ENCODE results near the gene ANKRD11.
"Not testable (repeated sequence)": the region's sequence is repeated elsewhere in the genome, so short reads cannot be mapped to it uniquely, and the experiment has no call there.

ANKRD11 gene

GRCh38 chr16:89448656-89449055, 41.7 kb downstream of the ANKRD11 start:
- no peak for DNase-seq

DNA sequence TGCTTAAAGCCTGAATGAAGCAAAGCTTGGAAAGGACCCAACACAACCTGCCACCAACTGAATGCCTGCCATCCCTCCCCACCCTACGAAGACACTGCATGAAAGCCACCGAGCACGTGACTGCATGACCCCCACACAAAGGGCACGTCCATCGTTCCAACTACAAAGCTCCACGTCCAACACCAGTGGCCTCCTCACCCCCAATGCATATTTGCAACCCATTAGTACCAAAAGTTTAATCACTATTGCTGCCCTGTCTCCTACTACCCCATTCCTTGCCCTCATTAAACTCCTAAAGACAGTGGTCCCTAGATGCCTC, 43.4 kb downstream of the ANKRD11 start:
- DNase-seq: no peak

DNA sequence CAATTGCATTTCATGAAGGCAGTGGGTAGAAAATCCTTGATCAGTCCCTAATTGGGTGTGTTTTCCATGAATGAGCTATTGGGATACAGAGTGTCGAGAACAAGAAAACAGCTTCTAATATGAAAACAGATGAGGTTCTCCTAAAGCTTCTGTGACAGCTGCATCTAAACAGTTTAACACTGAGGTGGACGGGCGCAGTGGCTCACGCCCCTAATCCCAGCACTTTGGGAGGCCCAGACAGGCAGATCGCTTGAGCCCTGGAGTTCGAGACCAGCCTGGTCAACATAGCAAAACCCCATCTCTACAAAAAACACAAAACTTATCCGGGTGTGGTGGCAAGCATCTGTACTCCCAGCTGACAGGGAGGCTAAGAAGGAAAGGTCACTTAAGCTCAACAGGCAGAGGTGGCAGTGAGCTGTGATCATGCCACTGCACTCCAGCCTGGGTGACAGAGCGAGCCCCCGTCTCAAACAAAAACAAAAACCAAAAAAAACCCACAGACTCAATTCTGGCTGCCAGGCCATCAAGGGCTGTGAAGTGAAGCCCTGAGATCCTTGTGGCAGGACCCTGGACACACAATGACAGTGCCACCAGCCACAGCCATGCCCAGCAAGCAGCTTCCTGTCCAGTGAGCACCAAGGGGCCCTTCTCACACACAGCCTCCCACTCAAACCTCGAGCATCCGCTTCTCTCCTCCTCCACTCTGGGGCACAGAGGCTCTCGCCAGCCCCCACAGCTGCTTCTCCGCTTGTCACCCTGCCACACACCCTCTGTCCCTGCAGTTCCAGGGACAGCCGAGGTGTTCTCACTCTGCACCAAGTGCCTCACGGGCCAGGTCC, 44.0 kb downstream of the ANKRD11 start:
- no peak for DNase-seq

- DNase-seq: no peak
These were observed 45.2 kb downstream of the ANKRD11 start for GRCh38 chr16:89445166-89445565.

- DNase-seq: no peak
These were observed 45.6 kb downstream of the ANKRD11 start for GRCh38 chr16:89444728-89445127.

DNA sequence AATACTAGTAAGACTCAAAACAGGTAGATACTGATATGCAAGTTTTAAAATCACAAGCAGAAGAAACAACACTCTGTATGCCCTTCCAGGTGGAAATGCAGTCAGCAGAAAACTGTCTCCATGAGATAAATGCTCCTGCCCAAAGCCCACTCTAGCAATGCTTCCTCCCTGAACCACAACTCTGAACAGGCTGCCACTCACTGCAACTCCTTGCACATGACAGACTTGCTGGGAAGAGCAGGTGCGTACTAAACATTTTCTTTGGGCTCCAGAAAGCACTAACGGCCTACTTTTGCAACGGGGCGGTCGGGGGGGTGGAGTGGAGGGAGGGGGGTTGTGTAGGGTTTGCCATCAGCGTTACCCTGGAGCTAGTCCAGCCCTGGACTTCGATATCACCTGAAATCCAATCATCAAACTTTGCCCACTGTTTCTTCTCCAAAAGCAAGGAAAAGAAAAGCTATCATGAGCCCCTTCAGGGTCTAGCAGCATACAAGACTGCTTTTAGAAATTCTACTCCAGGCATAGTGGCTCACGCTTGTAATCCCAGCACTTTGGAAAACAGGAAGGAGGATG, 46.1 kb downstream of the ANKRD11 start:
- DNase-seq: no peak

GRCh38 chr16:89443727-89444084, 46.7 kb downstream of the ANKRD11 start:
- no peak for DNase-seq

- DNase-seq: no peak
These were observed 47.2 kb downstream of the ANKRD11 start for GRCh38 chr16:89442990-89443726.

DNA sequence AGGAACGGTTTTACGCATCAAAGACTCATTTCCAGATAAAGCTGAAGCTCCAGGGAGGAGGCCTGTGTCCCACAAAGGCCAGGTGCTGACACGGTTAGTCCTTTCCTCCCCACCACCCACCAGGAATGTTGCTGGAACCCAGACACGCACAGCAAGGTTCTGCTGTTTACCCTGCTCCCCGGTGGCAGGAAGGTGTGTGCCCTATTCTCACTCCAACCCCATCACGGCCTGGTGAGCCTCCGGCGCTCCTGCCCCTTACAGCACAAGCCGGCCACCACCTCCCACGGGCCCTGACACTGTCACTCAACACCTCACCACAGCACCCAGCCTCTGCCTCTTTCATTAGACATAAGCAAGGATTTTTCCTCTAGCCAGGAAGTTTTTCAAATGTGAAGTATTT, 47.8 kb downstream of the ANKRD11 start:
- no peak for DNase-seq

DNA sequence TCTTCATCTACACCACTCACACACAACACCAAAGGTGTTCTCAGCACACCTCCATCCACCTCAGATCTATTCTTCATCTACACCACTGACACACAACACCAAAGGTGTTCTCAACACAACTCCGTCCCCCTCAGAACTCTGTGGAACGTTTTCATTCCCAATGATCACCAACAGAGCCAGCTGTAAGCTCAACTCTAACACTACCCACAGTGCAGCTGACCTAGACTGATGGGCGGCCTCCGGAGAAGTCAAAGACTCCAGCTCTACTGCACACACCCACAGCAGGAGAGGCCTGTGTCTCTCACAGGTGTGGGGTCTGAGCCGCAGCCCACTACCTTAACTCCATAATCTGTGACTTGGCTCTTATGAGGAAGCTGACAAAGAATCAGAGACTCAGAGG, 50.7 kb downstream of the ANKRD11 start:
- DNase-seq: no peak

GRCh38 chr16:89437991-89438390, 52.4 kb downstream of the ANKRD11 start:
- no peak for DNase-seq

- no peak for DNase-seq
These were observed 52.9 kb downstream of the ANKRD11 start for GRCh38 chr16:89437251-89437987.

- DNase-seq: no peak
These were observed 54.0 kb downstream of the ANKRD11 start for GRCh38 chr16:89436366-89436765.

DNA sequence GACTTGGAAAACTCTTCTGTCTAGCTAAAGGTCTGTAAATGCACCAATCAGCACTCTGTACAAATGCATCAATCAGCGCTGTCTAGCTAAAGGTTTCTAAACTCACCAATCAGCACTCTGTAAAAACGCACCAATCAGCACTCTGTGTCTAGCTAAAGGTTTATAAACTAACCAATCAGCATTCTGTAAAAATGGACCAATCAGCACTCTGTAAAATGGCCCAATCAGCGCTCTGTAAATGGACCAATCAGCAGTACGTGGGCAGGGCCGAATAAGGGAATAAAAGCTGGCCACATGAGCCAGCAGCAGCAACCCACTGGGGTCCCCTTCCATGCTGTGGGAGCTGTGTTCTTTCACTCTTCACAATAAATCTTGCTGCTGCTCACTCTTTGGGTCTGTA, 55.3 kb downstream of the ANKRD11 start:
- not testable (repeated sequence) for DNase-seq

GRCh38 chr16:89434490-89434889, 55.9 kb downstream of the ANKRD11 start:
- no peak for DNase-seq

DNA sequence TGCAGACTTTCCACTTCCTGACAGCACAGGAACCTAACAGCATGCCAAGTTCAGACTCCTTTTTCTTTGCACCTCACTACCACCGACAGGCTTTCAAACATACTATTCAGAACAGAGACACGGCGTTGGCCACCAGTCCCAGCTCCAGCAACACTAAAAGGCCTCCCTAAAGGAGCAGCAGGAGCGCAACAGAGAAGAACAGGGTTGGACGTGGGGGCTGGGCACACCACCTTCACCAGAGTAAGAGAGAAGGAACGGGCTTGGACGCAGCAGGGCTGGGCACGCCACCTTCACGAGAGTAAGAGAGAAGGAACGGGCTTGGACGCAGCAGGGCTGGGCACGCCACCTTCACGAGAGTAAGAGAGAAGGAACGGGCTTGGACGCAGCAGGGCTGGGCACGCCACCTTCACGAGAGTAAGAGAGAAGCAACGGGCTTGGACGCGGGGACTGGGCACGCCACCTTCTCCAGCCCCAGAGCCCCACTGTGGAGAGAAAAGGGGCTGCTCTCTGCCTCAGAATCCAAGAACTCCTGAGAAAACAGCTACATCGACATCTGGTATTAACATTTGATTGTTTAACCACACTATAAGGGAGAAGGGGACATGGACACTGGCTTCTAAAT, 56.9 kb downstream of the ANKRD11 start:
- DNase-seq: not testable (repeated sequence)

DNA sequence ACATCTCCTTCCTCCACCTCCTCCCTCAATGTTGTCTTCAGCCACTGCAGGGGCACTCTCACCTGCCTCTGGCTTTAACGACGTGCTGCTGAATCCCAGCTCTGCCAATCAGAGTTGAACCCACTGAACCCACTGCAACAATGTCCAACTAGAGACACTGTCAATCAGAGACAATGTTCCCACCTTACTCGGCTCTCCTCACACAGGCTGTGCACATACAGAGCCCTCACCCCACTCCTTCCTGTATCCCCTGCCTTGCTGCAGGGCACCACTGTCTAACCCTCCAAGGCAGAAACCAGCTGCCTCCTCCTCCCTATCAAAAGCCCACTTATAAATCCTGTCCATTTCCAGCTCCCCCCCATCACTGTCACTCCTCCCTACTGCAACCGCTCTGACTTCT, 58.7 kb downstream of the ANKRD11 start:
- no peak for DNase-seq

GRCh38 chr16:89431158-89431584, 59.2 kb downstream of the ANKRD11 start:
- DNase-seq: no peak

- no peak for DNase-seq
These were observed 59.8 kb downstream of the ANKRD11 start for GRCh38 chr16:89430436-89431157.

DNA sequence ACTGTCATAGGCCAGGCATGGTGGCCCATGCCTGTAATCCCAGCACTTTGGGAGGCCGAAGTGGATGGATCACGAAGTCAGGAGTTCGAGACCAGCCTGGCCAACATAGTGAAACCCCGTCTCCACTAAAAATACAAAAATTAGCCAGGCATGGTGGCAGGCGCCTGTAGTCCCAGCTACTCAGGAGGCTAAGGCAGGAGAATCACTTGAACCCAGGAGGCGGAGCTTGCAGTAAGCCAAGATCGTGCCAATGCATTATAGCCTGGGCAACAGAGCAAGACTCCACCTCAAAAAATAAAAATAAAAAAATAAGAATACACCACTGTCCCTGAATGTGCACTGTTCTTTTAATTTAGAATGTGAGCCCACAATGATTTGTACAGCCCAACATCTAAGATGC, 61.8 kb downstream of the ANKRD11 start:
- not testable (repeated sequence) for DNase-seq

DNA sequence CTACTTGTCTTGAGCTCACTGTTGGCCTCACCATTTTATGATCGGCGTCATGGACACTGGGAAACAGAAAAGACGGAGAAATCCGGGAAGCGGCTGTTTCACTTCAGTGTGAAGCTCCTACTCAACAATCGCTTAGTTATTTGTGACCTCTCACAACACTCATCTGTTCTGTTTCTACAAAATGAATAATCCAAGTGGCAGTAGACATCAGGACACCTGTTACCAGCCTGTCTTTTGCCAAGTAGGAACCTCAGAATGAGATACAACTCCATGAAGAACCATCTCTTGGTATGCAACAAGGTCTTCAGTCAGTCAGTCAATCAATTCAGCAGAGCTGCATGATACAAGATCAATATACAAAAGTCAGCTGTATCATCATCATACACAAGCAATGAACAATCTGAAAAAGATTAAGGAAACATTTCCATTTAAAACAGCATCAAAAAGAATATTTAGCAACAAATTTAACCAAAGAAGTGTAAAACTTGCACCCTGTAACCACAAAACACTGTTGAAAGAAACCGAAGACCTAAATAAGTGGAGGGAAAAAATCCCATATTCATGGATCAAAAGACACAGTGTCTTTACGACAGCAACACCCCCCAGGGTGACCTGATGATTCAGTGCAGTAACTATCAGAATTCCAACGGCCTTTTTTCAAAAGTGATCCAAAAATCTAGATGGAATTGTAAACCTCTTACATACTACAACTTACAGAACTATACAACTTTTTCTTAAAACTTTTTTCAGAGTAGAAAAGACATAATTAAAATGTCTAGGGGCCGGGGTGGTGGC, 63.4 kb downstream of the ANKRD11 start:
- DNase-seq: no peak

Data from activated CD4-positive, alpha-beta T cell treated with anti-CD3 and anti-CD28 coated beads, Interleukin-2, Interleukin-6, amounts not matched to agents 100 ng/mL and 50 ng/mL, durations not matched to agents 16 hours and 8 hours (primary cell).